Pons (tissue), 1 donor: Measurements from ENCODE around the gene PARVA.

Experiments
- DNase-seq: peaks from one replicate; pipeline ENCODE4 v3.0.0-alpha.2; 2016; ENCODE audit warnings: low spot score

Gene PARVA

DNA sequence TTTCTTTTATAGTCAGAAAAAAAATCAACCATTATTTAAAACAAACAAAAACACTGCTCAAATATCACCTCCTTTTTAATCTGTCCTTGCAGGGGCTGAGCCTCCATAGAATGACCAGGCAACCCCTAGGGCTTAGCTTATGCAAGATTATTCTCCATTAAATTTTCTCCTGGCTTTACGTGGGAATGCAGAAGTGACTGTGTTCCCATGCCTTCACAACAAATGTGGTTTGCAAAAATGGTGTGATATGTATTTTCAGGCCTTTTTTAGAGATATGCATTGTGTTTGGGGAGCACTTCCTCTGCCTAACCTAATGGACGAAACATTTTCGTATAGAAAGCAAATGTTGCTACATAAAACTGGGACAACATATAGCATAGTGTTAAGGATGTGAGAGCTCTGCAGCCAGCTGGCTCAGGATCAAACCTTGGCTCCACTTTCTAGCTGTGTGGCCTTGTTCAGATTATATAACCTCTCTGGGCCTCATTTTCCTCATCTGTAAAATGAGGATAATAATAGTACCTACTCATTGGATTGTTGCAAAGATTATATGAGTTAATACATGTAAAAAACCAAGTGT lies 82.6 kb downstream of the PARVA start:
- no peak for DNase-seq

DNA sequence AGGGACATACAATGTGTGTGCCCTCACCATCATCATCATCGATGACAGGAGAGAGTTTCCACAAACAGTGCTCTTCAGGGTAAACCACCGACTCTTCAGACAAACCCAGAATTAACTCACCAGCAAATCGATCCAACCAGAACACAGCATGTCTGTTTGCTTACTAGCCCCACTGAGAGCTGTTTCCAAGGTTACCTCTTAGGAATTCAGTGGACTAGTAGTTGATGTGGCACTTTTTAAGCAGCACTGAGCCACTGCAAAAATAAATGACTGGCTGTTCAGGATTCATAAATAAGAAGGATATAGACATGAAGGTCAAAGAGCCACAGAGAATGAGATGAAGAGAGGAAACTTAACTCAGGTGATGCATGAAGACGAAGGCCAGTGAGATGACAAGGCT lies 83.1 kb downstream of the PARVA start:
- no peak for DNase-seq

DNA sequence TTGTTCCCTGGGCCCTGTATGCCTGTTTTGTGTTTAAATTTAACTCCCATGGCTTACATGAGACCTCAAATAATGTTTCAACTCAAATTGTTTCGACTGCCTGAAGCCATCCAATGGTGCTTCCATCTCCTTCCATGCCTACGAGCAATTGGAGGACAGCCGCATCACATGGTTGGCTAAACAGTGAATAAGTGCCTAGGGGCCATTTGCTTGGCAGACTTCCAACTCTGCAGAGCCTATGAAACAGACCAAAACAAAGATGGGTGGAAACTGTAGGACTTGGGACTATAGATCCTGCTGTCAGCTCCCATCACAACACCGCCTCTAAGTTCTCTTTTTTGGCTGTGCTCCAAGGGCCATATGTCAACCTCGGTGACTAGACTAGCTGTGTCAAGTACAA lies 84.1 kb downstream of the PARVA start:
- DNase-seq = no peak

DNA sequence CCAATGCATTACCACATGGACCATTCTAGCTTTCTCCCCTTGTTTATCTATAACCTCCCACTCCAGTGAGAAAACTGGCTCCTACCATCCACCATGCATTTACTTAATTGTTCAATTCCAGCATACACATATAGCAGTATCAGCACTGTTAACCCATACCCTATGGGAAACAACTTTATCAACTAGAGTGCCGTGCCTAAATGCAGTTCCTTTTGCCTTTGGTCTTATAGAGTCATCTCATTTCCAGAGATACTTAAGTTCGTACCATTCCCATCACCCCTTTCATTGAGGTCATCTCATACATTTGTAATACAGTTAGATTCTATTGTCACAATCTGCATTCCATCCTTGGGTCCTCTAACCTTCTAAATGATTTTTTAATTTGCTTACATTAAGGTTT lies 86.9 kb downstream of the PARVA start:
- no peak for DNase-seq

DNA sequence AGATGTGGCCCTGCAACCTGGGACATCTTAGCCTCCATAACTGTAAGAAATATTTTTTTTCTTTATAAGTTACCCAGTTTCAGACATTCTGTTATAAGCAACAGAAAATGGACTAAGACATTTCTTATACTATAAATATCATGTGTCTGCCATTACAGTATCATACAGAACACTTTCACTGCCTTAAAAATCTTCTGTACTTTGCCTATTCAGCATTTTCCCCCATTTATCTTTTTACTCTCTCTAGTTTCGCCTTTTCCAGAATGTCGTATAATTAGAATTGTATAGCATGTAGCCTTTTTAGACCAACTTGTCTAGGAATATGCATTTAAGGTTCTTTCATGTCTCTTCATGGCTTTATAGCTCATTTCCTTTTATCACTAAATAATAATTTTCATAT lies 88.0 kb downstream of the PARVA start:
- no peak for DNase-seq

DNA sequence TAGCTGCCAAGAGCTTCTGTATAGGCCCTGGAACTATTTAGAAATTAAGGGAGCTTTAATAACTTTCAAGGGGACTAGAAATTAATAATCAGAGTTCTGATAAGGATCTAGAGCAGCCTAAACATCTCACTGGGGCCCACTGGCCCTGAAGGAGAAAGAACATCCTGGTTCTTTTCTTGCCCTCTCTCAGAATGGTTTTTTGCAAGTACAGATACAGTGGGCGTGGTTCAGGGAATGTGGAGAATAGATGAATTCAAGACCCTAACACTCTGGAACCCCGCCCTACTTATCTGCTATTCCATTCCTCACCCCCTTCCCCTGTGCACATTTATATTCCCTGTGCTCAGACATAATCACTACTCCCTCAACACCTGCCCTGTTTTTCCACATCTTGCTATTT lies 90.2 kb downstream of the PARVA start:
- no peak for DNase-seq

DNA sequence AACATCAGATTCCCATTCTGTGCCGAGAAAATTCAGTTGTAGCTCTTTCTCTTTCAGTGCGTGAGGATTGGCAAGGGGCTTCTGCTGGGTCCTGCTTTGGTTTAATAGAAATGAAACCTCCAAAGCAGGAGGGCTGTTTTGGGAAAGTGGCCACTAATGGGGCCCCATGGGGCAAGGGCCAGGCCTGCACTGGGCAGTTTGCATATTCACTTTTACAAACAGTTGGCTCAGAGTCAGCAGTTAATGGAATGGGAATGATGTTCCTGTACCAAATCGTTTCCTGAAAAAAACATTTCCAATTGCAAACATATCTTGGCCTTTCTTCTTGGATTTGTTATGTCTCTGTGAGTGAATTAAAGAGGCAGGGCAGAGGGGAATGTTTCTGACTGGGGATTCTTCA lies 92.1 kb downstream of the PARVA start:
- DNase-seq = no peak

DNA sequence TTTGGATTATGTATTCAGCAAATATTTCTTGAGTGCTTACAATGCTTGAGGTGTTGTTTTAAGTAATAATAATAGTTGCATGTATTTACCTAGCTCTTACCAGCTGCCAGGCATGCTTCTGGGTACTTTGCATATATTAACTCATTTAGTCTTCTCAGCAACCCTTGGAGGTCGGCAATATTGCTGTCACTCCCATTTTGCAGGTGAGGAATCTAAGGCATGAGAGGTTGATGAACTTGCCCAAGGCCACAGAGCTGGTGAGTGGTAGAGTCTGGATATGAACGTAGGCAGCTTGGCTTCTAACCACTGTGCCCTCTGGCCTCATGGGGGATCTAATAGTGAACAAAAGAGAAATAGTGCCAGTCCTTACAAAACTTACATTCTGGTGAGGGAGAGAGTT lies 92.9 kb downstream of the PARVA start:
- no peak for DNase-seq

DNA sequence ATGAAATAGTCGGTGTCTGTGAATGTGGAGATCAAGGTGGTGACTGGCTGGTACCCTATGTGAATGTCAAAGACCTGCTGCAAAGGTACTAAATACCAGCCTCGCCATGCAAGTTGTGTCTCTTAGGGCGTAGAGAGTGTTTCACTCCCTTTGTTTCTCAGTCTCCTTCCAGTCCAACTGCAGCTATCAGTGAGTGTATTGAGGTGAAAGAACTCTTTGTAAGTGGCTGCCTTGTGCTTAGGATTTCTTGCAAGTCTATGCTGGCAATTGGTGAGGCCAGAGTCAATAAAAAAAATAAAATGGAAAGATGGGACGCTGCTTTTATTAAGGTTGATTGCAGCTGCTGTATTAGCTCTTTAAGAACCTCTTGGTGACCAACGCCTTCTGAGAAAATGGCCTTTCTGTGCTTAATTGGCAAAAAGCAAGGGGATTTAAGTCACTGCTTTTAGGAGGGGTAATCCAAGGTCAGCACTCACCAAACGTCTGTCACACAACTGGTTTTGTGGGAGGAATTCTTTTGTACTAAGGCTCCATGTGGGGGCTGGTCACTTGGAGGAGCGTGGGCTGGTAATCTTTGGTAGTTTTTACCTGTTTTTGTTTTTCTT lies 95.1 kb downstream of the PARVA start:
- DNase-seq = peak; percentile 16

DNA sequence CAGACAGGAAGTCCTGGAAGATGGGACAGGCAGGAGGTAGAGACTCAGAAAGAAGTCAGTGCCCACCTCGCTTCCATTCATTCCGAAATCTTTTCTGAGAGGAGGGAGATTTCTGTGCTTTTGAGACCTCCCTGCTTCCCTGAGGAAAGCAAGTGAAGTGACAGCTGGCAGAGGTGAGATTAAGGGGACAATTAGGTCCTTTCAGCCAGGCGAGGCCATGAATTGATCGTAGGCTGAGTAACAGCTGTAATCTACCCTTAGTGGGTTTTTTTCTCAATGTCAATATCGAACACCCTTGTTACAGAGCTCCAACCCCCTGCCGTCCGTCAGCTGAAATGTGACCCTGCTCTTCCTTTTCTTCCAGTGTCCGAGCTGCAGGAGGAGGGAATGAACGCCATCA lies 96.0 kb downstream of the PARVA start:
- DNase-seq = no peak

DNA sequence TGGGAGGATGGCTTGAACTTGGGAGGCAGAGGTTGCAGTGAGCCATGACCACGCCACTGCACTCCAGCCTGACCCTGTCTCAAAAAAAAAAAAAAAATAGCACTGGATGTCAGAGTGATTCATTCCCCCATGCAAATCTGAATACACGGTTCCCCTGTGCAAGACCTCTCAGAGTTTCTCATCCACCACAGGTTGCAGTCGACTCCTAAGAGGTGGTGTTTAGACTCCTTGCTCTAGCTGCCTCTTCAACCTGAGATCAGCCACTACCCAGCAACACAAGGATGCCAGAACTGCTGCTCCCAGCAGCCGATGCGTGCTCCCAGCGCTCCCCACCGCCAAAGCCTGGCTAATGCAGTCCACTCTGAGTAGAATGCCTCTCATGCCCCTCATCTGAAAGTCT lies 97.5 kb downstream of the PARVA start:
- no peak for DNase-seq

DNA sequence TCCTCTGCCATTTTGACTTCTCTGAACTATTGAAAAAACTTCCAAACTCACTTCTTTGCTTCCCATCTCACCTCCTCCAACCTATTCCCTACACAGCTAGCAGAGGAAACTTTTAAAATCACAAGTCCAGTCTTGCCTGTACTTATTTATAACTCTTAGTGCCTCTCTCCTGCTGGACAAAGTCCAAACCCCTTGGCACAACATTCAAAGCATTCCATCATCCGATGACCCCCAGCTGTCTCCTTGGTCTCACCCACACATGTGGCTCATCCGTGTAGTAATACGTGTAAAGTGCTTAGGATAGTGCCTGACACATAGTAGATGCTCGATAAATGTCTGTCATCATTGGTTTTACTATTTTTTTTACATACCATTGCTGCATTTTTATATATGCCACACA lies 101.4 kb downstream of the PARVA start:
- no peak for DNase-seq

DNA sequence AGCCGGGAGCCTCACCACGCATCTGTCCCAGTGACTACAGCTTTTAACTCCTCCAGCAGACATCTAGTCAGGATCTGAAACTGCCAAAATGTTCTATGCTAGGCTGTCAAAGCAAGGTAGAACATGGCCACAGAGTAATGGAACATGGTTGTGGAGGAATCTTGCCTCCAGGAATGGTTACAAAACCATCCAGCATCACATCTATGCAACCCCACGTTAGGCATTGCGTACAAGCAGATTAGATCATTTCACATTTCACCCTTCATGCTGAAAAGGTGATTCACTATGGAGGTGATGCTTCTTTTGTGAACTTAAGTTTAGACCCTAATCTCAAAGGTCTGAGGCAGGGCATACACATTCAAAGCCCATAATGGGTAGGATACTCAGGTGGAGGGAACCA lies 103.0 kb downstream of the PARVA start:
- DNase-seq = no peak

DNA sequence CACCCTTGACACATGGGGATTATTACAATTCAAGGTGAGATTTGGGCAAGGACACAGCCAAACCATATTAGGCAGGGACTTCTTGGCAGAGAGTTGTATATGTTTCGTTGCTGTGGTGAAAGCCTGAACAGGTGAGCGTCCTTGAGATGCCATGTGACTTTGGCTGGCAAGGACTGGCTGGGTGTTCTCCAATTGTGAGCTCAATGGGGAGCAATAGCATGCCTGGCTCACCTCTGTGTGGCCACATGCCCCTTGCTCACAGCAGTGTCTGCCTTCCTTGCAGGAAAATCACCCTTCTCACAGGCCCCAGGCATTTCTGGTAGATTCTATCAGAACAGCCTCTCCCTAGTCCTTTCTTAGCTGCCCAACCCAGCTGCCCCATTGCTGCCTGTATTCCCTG lies 105.5 kb downstream of the PARVA start:
- no peak for DNase-seq

DNA sequence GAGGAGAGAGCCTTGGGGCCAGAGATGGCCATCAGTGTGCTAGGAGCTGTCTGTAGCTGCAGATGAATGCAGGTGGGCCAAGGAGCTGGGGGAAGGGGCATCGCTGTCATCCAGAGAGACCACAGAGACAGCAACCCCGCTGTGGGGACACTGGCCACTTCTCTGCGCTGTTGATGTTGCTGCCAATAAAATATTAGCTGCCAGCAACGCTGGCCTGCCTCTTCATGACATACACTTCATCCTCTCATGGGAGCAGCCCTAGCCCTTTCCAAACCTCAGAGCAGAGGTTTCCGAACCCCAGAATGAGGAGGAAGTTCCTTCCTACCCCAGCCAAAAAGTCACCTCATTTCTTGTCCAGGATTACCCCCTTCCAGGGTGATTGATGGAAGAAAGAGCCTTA lies 106.2 kb downstream of the PARVA start:
- no peak for DNase-seq

DNA sequence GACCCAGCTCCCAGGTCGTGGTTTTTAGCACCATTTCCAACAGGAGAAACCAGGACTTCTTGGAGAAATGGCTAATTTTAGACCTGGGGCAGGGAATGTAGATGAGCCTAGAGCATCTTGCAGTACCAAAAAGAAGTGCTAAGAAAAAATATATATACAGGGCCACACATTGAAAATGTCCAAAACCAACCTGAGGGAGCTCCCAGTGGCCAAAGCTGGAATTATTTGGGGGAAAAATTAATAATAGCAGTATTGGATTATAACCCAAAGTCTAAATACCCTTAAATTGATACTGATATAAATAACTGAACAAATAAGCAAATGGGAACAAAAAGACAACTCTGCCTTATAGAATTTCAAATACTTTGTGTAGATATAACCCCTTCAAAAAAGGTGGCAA lies 108.0 kb downstream of the PARVA start:
- no peak for DNase-seq

DNA sequence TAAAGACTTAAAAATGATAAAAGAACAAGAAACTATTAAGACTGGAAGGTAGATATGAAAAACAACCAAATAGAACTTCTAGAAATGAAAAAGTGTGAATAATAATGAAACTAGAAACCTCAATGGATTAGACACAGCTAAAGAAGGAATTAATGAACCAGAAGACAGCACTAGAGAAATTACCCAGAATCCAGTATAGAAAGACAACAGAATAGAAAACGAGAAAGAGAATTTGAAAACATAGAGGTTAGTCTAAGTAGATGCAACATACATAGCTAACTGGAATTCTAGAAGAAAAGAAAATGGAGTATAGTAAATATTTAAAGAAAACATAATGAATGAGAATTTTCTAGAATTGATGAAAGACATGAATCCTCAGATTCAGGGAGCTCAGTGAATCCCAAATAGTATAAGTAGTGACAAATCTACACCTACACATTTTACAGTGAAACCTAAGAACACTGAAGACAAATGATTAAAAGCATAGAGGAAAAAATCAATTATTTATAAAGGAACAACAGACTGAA lies 111.9 kb downstream of the PARVA start:
- DNase-seq = no peak

DNA sequence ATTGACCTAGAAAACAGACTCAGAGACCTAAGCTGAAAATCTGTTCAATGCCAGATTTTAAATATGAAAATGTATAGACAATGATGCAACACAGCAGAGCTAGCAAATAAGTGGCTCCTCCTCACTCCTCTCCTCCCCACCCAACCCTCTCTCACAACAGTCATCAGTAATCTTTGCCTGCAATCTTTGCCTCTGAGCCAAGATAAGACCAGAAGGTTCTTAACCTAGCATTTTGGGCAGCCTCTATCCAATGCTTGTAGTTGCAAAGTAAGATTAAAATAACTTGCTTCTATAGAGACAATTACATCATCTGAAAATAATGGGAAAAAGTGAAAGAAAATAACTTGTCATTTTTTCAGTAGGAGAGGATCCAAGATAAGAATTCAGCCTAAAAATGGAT lies 117.3 kb downstream of the PARVA start:
- no peak for DNase-seq

DNA sequence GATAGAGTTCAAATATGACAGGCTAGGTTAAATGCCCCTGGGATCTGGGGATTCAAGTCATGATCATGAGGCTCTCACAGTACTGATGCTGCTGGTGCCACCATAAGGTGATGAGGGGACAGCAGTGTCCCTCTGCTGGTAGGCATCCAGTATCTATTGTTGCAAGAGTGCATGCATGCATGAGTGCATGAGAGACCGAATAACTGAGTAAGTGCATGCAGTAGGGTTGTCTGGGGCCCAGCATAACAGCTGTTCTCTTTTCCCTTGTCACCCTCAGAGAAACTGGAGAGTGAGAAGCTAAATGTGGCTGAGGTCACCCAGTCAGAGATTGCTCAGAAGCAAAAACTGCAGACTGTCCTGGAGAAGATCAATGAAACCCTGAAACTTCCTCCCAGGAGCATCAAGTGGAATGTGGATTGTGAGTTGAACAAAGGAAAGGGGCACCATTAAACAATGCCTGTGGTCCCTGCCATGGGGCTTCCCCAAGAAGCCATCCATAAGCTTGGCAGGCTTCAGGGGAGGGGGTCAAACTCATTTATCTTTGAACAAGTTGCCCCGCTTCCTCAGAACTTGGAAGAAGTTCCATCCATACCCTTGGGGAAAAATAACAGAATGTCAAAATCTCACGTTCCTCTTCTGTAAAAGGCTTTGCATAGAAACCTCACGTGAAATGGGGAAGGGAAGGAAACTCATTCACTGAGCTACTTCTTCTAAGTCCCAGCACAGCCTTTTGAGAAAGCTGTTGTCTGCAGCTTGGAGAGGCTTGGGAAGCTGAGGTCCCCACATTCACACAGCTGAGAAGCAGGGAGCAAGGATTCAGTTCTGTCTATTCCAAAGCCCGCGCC lies 119.0 kb downstream of the PARVA start:
- DNase-seq = no peak

DNA sequence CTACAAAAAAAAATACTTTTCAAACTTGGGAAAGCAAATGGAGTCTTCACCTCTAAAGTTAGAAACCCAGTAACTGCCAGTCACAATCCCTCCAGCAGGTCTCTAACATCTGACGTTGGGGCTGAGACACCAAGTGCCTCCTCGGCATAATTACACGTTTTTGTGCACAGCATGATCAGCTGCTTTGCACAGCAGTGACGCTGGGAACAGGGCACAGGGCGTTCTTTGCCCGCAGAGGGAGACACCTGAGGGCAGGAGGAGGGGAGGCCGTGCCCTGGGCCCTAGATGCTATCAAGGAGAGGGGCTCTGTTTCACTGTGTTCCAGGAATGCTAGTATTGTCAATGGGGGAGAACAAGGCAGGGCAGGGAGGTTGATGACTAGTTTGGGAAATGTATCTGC lies 120.1 kb downstream of the PARVA start:
- no peak for DNase-seq

DNA sequence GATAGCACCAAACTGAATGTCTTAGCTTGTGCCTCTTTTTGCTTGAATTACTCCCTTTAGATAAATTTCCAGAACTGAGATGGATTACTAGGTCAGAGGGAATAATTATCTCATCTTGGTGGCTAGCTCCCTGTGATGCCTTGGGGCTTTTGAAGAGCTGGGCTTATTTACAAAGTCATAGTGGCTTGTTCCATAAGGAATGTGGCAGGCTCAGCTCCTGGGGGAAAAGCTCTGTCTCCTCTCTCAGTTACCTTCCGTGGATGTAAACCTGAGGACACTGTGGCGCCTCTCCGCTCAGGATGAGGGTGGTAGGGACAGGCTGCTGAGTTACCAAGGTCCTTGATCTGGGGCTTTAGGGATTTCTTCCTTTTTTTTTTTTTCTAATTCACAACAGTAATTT lies 121.7 kb downstream of the PARVA start:
- DNase-seq = no peak

DNA sequence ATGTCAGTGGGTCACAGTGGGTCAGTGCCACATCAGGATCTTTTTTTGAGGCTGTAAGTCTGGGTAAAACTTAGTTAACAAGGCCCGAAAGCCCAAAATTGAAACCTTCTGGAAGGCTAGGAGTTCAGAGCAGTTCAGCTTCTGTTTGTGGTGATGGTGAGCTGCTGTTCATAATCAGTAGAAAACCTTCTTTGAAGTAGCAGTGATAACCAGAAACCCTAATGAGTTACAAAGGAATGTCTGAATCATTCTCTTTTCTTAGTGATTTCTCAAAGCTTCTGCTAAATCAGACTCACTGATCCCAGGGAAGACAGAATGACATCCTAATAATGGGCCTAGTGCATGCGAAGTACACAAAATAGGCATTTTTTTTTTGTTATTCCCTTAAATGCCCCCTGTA lies 124.7 kb downstream of the PARVA start:
- DNase-seq = no peak

DNA sequence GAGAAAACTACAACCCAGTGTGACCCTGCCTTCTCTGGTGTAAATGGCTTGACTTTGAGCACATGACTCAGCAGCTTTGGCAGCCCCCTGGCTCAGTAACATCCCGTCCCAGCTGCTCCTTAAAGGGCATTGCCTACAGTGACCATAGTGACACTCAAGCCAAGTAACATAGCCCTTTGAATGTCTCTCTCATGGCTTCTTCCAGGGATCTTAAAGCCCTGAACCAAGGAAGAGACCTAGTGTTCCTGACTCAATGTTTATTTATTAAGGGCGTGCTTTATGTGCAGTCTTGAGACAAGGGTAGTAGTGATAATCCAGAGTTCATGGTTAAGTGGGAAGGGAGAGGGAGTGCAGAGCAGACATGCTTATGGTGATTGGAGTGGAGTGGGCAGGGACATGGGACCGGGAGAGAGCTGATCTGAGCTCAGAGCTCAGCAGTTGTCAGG lies 125.7 kb downstream of the PARVA start:
- DNase-seq = no peak
